Effector CD4-positive, alpha-beta T cell (primary cell): Measurements from ENCODE around the gene TTC7B.

ENCODE experiments used
- DNase-seq: peaks from one replicate; pipeline ENCODE4 v3.0.0-alpha.2; 2020

Gene TTC7B

DNA sequence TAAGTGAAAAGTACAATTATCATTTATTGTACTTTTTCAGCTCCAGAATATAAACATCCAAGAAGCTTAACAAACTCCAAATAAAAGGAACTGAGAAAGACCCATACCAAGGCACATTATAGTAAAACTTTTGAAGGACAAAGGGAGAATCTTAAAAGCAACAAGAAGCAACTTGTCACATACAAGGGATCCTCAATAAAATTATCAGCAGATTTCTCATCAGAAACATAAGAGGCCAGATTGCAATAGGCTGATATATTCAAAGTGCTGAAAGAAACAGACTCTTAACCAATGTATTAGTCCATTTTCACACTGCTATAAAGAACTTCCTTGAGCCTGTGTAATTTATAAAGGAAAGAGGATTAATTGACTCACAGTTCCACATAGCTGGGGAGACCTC is 48.3 kb downstream of the TTC7B start:
- DNase-seq: no peak

DNA sequence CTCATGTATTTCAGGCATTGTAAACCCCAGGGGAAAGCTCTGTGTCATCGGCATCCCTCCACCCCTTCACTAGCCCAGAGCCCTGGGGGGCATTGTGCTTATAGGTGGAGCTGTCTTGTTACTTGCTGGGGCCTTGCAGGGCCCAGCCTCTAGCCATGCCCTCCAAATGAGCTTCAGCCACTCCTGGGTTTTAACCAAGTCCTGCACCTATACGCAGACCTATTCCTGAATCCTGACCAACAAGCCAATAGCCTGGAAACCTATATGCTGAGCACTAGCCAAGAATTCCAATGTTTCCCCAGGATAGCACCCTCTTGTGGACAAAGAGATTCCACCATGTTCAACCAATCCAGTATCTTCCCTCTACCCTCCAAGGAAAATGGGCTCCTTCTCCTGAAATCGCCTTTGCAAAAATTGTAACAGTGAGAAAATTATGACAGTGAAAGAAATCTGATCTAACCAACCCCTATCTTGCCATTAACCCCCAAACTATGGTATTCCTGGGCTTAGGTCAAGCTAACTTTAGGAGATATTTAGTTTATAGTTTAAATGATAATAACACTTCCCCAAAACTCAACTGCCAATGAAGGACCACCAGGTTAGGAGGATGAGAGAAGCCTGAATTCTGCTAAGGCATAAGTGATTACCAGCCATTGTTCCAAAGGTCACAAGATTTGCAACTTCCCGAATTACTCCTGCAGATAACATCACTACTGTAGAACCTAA is 55.5 kb downstream of the TTC7B start:
- no peak for DNase-seq

DNA sequence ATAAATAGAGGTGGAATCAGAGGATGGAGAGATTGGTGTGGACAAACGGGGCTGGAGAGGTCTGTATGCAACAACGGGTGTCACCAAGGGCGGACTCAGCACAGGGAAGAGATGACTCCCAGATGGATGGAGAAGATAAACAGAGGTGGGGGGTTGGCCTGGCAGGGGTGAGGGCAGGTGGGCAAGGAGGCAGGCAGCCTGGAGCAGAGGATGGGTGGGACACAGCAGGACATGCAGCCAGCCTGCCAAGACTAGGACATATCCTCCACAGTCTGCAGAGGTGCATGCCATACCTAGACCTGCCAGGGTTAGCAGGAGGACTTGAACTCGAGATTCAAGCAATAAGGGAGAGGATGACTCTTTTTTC is 56.2 kb downstream of the TTC7B start:
- DNase-seq: no peak

DNA sequence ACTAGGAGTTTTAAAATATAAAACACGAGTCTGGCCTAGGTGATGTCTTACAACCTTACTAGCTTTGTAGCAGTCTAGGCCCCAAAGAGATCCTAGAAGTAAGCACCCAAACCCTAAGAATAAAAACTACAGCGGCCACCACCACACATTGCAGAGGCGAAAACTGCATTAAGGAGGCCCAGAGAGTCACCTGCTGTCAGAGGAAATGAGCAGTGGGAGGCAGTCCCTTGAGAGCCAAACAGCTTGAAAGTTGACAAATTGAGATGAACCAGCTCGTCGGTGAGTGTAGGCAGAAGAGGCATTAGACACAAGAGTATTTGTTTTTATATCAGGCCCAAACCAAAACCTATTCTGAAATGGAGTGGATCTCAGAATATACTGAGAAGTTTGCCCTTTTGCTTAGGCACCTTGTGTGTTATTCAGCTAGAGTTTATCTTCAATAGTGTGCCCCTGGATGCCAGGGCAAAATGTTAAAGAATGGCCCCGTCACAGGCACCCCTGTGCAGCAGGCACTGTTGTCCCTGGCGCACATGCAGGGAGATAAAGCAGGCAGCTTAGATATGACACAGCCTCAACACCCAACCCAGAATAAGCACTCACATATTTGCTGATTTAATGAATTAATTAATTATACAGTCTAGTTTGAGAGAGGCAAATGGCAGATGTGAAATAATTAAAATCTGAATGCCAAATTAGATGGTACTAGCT is 56.7 kb downstream of the TTC7B start:
- DNase-seq: no peak

DNA sequence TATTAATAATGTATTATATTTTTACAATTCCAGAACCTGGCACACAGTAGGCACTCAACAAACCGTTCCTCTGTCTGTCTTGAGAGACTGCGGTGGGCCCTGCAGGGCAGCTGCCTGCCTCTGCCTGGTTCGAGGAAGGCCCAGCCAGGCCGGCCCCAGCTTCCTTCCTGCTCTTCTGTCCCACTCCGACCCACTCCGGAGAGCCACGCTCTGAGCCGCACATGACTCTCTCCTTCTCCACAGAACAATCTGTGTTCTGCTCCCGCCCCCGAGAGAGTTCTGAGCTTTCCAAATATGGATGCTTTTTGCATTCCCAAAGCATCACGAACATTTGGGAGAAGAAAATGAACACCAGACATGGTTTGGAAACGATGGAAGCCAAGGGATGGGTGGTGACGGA is 57.3 kb downstream of the TTC7B start:
- DNase-seq: no peak

DNA sequence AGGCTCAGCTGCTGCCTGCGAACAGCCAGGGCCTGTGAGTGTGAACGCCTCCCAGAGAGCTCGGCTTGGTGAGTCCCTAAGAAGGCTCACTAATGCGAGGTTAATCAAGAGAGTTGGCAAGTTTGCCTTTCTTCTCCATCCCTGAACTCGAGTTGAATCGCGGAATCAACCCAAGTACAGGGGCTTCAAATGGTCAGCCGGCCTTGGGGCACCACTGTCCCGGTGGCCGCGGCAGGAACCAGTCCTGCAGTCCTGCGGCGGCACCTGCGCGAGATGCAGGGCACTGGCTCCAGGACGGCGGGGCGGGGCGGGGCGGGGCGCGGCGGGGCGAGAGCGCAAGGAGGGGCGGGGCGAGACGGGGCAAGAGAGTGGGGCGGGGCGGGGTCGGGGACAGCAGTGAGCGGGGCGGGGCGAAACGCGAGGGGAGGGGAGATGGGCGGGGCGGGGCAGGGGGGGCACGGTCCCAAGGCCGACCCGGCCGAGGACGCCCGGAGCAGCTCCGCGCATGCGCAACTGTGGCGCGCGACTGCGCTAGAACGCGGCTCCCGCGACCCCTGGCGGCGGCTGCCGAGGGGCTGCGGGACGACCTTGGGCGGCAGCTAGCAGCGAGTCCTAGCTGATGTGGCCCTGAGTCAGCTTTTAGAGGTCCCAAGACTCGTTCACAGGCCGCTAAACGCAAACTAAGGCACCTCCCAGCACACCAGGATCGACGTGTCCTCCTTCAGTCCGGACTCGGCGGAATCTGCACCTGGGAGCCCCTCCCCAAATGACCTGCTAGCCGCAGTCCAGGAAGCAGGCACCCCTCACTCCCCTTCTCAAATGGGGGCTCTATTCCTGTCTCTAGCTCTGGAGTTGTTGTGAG is 58.0 kb downstream of the TTC7B start:
- peak; percentile 90 for DNase-seq

DNA sequence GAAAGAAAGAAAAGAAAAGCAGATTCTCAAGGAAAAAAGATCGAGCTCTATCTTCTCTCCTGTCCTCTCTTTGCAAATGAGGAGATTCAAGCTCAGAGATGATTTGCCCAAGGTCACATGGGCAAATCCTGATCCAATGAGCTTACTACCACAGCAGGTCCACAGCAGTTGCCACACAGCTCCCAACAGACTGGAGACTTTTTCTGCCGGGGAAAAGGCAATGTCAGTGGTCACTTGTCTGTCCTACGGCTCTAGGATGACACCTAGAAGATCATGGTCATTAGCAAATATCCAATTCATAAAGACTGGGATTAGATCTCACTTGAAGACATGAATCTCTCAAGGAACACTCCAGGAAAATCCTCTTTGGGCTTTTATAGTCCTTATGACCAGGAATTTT is 58.8 kb downstream of the TTC7B start:
- DNase-seq: no peak

DNA sequence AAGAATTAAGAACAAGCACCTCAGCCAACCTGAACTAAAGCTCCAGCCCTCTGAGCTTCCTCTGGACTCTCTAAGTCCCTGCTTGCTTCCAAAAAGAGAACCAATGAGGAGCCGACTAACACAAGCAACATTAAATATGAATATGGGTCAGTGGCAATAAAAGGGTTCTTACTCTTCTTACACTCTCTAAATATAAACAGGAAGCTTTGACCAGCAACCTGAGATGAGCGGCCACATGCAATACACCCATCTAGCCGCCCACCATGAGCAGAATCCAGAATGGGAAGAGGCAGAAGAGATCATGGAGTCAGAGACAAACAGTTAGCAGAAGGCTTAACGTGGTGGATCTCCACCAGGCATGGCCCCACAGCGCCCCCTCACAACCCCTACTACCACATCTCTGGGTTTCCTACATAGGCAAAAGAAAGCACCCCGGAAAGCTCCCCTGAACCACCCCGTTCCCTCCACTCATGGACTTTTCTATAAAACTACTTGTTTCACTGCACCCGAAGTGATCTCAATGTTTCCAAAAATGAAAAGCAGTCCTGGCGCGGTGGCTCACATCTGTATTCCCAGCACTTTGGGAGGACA is 59.4 kb downstream of the TTC7B start:
- no peak for DNase-seq

DNA sequence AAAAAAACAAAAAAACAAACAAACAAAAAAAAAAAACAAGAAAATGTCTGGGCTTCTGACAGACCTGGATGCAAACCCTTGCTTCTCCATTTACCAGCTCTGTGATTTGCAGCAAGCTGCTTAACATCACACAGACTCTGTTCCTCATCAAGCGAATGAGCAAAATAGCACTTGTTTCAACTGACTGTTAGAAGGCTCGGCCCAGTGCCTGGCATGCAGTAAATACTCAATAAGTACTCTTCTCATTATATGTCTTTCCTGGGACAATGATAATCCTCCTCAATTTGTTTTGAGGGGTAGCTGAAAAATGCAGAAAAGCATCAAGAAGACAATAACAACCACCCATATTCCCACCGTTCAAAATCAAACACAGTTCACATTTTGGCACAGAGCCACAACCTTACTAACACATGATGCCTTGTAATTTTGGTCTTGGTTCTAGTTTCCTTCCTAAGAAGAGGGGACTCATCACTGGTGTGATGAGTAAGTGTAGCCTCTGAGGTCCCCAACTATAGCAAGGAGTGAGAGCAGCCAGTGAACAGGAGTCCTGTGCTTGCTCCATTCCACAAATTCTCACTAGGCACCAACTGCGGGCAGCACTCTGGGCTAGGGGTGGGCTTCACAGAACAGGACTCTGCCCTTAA is 60.4 kb downstream of the TTC7B start:
- no peak for DNase-seq

DNA sequence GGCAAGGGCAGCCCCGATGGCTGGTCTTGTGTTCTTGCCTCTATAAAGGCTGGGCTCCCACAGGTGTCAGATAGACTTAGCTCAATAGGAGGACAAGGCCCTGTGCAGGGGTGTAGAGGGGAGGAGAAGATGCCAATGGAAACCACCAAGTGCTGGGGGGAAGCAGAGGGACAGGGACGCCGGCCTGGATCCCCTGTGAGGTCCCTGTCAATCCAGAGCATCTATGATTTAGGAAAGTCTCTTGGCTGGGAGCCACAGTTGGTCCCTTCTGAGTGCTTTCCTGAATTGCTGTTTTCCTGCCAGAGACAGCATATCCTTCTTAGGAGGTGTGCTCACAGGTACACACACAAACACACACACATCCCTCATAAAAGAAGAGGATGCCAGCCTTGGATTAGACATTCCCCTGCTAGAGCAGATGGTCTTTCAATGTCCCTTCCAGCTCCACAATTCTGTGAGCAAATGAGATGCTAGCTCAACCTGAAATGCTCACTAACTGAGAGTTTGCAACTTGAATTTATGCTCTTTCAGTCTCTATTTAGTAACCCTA is 62.7 kb downstream of the TTC7B start:
- no peak for DNase-seq

DNA sequence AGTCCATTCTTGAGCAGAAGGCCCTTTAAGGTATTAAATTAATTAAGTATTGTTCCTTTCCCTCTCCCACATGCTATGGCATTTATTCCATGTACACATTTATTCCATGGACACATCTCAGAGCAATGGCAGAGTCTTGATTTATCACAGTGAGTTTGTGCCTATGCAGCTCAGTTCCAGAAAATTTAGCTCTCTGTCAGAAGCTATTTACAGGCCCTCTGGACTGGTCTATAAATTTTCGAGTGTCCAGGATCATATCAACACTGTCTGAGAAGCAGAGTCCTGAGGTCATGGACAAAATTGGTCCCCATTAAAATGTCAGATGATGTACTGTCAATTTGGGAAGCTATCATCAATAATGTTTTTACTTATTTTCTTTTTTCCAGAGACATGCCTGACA is 65.5 kb downstream of the TTC7B start:
- no peak for DNase-seq

DNA sequence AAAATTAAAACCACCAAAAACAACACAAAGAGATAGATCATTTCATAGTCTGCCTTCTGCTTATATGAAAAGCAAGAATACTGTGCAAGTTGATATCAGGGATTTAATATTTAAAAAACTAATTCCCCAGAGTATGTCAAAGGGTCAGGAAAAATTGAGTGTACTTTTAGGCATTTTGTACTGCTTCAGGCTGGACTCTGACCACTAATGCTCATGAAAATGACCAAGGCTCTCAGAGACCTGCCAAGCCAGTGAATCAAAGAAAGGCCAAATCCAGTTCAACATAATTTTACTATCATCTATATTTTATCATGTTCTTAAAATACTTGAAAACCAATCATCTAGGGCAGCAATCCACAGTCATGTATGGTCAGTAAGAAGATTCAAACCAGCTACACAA is 66.0 kb downstream of the TTC7B start:
- DNase-seq: no peak

DNA sequence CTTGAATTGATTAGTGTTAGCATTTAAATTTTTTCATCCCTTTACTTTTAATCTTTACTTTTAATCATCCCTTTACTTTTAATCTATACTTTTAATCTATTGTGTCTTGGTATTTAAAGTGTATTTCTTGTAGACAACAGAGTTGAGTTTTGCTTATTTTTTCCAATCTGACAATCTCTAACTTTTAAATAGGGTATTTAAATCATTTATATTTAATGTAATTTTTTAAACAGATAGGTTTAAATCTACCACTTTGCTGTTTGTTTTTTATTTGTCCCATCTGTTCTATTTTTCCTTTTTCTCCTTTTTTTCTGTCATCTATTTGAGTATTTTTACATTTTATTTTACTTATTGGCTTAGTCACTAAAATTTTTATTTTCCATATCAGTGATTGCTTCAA is 68.3 kb downstream of the TTC7B start:
- no peak for DNase-seq

DNA sequence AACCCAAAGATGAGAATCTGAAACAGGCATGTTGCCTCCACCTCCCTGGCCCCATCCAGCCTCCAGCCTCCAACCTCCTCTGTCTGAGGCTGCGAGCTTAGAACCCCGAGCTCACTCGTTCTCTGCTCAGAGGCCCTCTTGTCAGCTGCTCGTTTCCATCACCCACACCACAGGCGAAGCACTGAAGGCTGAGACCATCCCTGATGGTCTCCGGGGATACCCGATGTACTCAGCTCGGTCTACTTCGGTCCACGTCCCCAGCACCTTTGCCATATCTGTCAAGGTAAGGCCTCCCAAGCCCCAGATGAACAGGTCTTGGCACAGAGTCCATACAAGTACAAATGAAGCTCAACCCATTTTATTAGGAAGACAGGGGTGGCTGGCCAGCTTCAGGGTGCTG is 72.4 kb downstream of the TTC7B start:
- DNase-seq: no peak

DNA sequence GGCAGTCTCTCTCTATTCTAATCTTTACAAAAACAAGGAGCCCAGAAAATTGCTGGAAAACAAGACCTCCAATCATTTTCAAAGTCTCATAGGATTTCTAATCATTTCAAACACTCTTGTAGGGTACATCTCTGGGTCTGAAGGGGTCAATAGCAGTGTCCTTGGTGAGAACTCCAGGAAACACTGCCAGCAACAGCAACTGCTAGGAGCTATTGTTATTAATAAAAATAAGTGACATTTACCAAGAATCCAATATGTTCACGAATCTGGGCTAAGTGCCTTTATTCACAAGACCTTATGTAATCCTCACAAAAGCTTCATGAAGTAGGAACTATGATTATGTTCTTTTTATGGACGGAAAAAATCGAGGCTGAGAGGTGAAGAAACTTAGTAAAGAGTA is 72.8 kb downstream of the TTC7B start:
- DNase-seq: no peak

DNA sequence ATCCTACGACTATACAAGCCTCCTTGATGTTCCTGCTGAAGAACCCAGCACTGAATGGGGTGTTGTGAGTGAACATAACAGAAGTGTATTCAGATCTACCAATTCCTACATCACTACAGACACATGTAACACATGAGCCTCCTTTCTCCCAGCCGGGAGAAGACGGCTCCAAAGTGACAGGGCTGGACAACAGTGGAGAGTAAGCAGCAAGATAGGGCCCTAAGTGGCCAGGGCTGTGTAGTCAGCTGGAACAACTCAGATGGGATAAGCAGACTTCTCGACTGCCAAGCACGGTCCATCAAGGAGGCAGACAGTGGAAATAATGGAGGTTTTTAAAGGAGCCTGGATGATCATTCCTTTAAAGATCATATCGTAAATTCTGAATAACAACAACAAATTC is 73.5 kb downstream of the TTC7B start:
- DNase-seq: no peak

DNA sequence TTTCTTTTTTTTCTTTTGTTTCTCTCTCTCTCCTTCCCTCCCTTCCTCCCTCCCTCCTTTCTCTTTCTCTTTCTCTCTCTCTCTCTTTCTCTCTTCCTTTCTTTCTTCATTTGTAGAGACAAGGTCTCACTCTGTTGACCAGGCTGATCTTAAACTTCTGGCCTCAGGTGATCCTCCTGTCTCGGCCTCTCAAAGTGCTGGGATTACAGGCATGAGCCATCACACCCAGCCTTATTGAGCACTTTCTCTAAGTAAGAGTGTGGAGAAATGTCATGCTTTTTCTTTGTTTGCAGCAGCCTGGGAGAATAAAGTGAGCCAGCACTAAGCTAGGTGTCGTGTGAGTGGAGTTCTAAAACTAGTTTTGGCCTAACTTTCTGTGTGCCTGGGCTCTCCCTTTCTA is 74.0 kb downstream of the TTC7B start:
- no peak for DNase-seq

DNA sequence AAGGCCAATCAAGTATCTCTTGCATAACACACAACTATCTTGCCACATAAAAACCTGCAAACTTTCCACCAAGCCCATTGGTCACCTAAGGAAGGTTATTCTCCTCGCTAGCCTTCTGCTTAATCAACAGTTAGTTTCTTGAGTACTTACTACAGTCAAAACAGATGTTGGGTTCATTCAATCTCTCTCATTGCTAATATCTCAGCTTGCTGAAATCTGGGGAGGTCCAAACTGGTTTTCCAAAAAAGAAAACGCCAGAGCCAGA is 74.6 kb downstream of the TTC7B start:
- no peak for DNase-seq

DNA sequence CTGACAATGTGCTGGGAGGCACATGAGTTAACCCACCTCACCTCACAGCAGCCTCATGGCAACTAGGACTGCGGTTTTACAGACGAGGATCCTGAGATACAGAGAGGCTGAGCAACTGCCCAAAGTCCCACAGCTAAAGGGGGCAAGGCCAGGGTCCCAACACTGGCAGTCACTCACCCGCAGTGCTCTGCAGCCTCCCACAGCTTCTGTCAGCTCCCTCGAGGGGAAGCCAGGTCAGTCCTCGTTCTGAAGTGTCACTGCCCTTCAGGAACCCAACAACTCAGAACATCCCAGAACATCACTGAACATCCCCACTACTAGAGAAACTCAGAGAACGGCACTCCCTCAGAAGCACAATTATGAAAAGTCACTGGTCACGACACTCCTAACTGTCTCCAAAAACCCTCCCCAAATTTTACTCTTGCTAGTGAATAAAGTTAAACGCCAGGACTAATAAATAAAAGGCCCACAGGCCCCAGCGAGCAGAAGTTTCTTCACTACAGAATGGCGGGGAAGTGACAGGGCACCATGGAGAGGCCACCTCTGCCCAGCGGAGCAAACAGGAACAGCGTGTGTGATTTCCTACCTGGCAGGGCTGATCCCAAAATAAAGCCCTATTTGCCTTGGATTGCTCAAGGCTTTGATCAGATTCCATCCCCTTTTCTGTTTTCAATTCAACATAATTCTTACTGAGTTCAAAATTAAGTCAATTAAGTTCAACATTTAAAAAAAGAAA is 75.1 kb downstream of the TTC7B start:
- no peak for DNase-seq

DNA sequence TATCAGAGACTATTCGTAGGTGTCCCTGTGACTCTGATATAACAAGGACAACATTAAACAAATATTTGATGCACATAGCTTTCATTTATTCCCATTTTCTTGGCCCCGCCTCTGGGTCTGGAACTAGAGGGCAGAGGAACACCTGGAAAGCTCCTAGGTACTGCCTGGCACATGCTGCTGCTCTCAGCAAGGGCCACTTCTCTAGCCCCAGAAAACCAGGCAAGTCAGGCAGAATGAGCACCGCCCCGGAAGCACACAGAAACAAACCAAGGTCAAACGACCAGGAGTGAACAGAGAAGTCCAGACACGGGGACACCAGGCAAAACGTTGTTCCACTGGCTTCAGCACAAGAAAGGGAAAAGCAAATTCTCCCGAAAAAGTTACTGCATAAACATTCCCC is 76.1 kb downstream of the TTC7B start:
- no peak for DNase-seq

DNA sequence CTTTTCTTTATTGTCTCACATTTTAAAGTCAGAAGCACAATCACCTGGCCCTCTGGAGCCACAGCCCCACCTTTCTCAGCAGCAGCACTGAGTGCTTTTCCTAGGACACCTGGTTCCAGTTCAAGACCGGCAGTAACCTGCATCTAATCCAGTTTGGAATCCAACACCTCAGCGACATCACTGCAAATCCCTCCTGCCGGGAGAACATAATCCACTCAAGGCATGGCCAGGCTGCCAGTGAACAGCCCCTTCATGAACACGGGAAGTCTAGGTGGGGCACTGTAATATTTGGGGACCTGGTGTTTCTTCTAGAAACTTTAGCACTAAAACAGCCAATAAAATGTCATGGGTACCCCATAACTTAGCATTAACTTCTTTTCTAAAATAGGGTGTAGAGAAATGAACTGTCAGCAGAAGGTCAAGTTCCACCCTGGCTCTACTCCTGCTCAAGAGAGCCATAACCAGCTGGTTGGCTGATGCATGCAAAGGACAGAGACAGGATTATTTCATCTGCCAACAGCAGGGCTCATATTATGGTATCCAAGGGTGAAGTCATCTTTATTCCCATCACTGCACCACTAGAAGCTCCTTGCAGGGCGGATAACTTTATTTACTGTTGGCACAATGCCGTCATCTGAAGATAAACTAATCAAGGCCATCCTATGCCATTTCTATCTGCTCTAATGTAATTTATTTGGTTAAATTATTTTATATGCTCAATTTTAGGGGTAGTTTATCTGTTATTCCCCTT is 76.7 kb downstream of the TTC7B start:
- no peak for DNase-seq
